HEK293 (cell line): ENCODE measurements around the gene ST6GAL1.

Source experiments
- CTCF ChIA-PET: fragments of 350-600 bp; formaldehyde crosslinking; extraction: SDS; loops from one replicate; lab custom pipeline; 2021; ENCODE audit warnings: antibody characterized with exemption; lab: Yijun Ruan, JAX
- POLR2A ChIA-PET: fragments of 300-600 bp; formaldehyde crosslinking; extraction: SDS; loops from one replicate; lab custom pipeline; 2020; ENCODE audit warnings: antibody characterized with exemption, inconsistent platforms; lab: Yijun Ruan, JAX
- H3K27ac ChIP-seq: fragments of 200-500 bp; sonication (Bioruptor generic); 2 replicates; pipeline ENCODE4 v1.5.1; 2014; ENCODE audit warnings: low read depth, low read length, control low read depth, inconsistent platforms; ENCODE audit errors: extremely low read depth
- H3K36me3 ChIP-seq, 2 experiments: fragments of 200-500 bp in 1 of 2; sonication (Bioruptor generic) in 1 of 2; 1 replicate in 1 of 2; 2 replicates in 1 of 2; pipeline ENCODE4 v1.5.1; 2014 to 2017; ENCODE audit warnings: inconsistent platforms in 2 of 2, low read length in 2 of 2; ENCODE audit not compliant: control insufficient read depth in 2 of 2, insufficient read depth in 1 of 2
- H3K4me1 ChIP-seq: fragments of 200-500 bp; sonication (Bioruptor generic); 2 replicates; pipeline ENCODE4 v1.5.1; 2014; ENCODE audit warnings: mild to moderate bottlenecking, low read length, inconsistent platforms; ENCODE audit not compliant: control insufficient read depth, insufficient read depth
- H3K4me3 ChIP-seq: 2 replicates; pipeline ENCODE4 v1.5.1; 2011; ENCODE audit warnings: low read depth, mild to moderate bottlenecking, control low read depth, low read length, moderate library complexity
- H3K9me3 ChIP-seq: fragments of 200-500 bp; sonication (Bioruptor generic); 2 replicates; pipeline ENCODE4 v1.5.1; 2014; ENCODE audit warnings: low read depth, low read length, inconsistent platforms; ENCODE audit not compliant: control insufficient read depth, insufficient read depth
- BCL11A ChIP-seq: fragments of 450-650 bp; formaldehyde crosslinking; IDR thresholded peaks from 2 replicates; pipeline ENCODE4 v1.5.1; 2016; ENCODE audit warnings: low read depth, missing biosample characterization, missing genetic modification characterization
- TCF7L2 ChIP-seq: IDR thresholded peaks from 2 replicates; pipeline ENCODE4 v1.6.1; 2011; ENCODE audit warnings: low read depth, mild to moderate bottlenecking, inconsistent platforms, low read length, moderate library complexity, borderline replicate concordance
- TSHZ1 ChIP-seq: fragments of 450-650 bp; formaldehyde crosslinking; IDR thresholded peaks from 2 replicates; pipeline ENCODE4 v1.5.1; 2016; ENCODE audit warnings: missing biosample characterization, missing genetic modification characterization, borderline replicate concordance
- YY1 ChIP-seq: fragments of 450-650 bp; formaldehyde crosslinking; IDR thresholded peaks from 2 replicates; pipeline ENCODE4 v1.5.1; 2018; ENCODE audit warnings: missing biosample characterization, missing genetic modification characterization
- ZFP3 ChIP-seq: fragments of 450-650 bp; formaldehyde crosslinking; IDR thresholded peaks from 2 replicates; pipeline ENCODE4 v1.5.1; 2016; ENCODE audit warnings: low read depth, missing biosample characterization, missing genetic modification characterization
- ZFP37 ChIP-seq: fragments of 450-650 bp; formaldehyde crosslinking; IDR thresholded peaks from 2 replicates; pipeline ENCODE4 v1.5.1; 2016; ENCODE audit warnings: missing biosample characterization, missing genetic modification characterization
- ZNF146 ChIP-seq: fragments of 450-650 bp; formaldehyde crosslinking; IDR thresholded peaks from 2 replicates; pipeline ENCODE4 v1.5.1; 2016; ENCODE audit warnings: missing biosample characterization, missing genetic modification characterization
- ZNF24 ChIP-seq: fragments of 450-650 bp; formaldehyde crosslinking; IDR thresholded peaks from 2 replicates; pipeline ENCODE4 v1.5.1; 2016; ENCODE audit warnings: missing biosample characterization, missing genetic modification characterization
- ZNF302 ChIP-seq: fragments of 450-650 bp; formaldehyde crosslinking; IDR thresholded peaks from 2 replicates; pipeline ENCODE4 v1.5.1; 2016; ENCODE audit warnings: missing biosample characterization, missing genetic modification characterization, low read depth
- ZNF311 ChIP-seq: fragments of 450-650 bp; formaldehyde crosslinking; IDR thresholded peaks from 2 replicates; pipeline ENCODE4 v1.5.1; 2017; ENCODE audit warnings: missing biosample characterization, missing genetic modification characterization, borderline replicate concordance
- ZNF341 ChIP-seq: fragments of 450-650 bp; formaldehyde crosslinking; IDR thresholded peaks from 2 replicates; pipeline ENCODE4; 2016; ENCODE audit warnings: low read depth, missing biosample characterization, missing genetic modification characterization
- ZNF37A ChIP-seq: fragments of 450-650 bp; IDR thresholded peaks from 2 replicates; pipeline ENCODE4 v1.5.1; 2018; ENCODE audit warnings: missing biosample characterization, missing genetic modification characterization
- ZNF513 ChIP-seq: fragments of 450-650 bp; IDR thresholded peaks from 2 replicates; pipeline ENCODE4 v1.5.1; 2018; ENCODE audit warnings: missing biosample characterization, missing genetic modification characterization
- ZNF544 ChIP-seq: fragments of 450-650 bp; formaldehyde crosslinking; IDR thresholded peaks from 2 replicates; pipeline ENCODE4 v1.5.0; 2017; ENCODE audit warnings: missing biosample characterization, missing genetic modification characterization
- ZNF555 ChIP-seq: fragments of 450-650 bp; formaldehyde crosslinking; conservative IDR thresholded peaks from 2 replicates; pipeline ENCODE4 v1.5.1; 2017; ENCODE audit warnings: missing biosample characterization, mild to moderate bottlenecking, missing genetic modification characterization, inconsistent platforms
- ZNF560 ChIP-seq: fragments of 450-650 bp; formaldehyde crosslinking; IDR thresholded peaks from 2 replicates; pipeline ENCODE4 v1.5.1; 2017; ENCODE audit warnings: missing biosample characterization, missing genetic modification characterization, borderline replicate concordance
- ZNF571 ChIP-seq: fragments of 450-650 bp; formaldehyde crosslinking; IDR thresholded peaks from 2 replicates; pipeline ENCODE4 v1.5.0; 2017; ENCODE audit warnings: missing biosample characterization, missing genetic modification characterization
- ZNF704 ChIP-seq: fragments of 450-650 bp; formaldehyde crosslinking; IDR thresholded peaks from 2 replicates; pipeline ENCODE4 v1.5.1; 2016; ENCODE audit warnings: missing biosample characterization, missing genetic modification characterization
- ZNF785 ChIP-seq: fragments of 450-650 bp; formaldehyde crosslinking; IDR thresholded peaks from 2 replicates; pipeline ENCODE4 v1.5.1; 2016; ENCODE audit warnings: missing biosample characterization, missing genetic modification characterization
- ZNF792 ChIP-seq: fragments of 450-650 bp; formaldehyde crosslinking; IDR thresholded peaks from 2 replicates; pipeline ENCODE4 v1.5.1; 2016; ENCODE audit warnings: missing biosample characterization, missing genetic modification characterization
- ZSCAN5A ChIP-seq: fragments of 450-650 bp; formaldehyde crosslinking; IDR thresholded peaks from 2 replicates; pipeline ENCODE4 v1.5.1; 2016; ENCODE audit warnings: missing biosample characterization, missing genetic modification characterization
- ZXDB ChIP-seq: fragments of 450-650 bp; formaldehyde crosslinking; IDR thresholded peaks from 2 replicates; pipeline ENCODE4 v1.5.1; 2016; ENCODE audit warnings: missing biosample characterization, missing genetic modification characterization
- TF ChIP-seq, protein P1 (sequence below): IDR thresholded peaks from 2 replicates; pipeline ENCODE4 v1.6.1; 2011; ENCODE audit warnings: mild to moderate bottlenecking, low read depth, low read length, borderline replicate concordance

ST6GAL1 gene

DNA sequence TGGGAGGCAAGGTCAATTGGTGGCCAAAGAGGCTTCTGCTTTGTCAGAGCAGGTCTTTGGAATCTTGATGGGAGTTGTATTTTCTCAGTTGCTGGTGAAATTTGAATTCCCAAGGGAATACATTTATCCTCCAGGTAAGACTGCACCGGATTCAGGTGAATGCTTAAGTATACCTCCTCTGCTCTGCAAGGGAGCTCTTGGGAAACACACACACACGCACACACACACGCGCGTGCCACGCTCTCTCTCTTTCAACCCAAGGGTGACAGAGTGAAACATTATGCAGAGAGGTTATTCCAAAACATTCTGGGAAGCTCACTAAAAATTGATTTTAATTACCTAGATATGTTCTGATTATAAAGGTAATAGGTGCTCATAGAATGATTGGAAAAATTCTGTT, 33.7 kb downstream of the ST6GAL1 start:
- CTCF ChIA-PET = interaction anchor here (0.7 kb wide), 1 partner anchor 30 kb away, joined by 3 read pairs; no protein-coding TSS in a partner anchor
- TF ChIP-seq BCL11A (tag by site-specific recombination) = no peak
- no peak for TF ChIP-seq ZNF341
- no peak for TF ChIP-seq ZNF146 (tag by site-specific recombination)
- TF ChIP-seq TSHZ1 (tag by site-specific recombination) = no peak
- TF ChIP-seq ZNF37A (tag by site-specific recombination) = no peak
- TF ChIP-seq, protein P1, sequence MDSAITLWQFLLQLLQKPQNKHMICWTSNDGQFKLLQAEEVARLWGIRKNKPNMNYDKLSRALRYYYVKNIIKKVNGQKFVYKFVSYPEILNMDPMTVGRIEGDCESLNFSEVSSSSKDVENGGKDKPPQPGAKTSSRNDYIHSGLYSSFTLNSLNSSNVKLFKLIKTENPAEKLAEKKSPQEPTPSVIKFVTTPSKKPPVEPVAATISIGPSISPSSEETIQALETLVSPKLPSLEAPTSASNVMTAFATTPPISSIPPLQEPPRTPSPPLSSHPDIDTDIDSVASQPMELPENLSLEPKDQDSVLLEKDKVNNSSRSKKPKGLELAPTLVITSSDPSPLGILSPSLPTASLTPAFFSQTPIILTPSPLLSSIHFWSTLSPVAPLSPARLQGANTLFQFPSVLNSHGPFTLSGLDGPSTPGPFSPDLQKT = no peak
- no peak for TF ChIP-seq ZXDB (tag by site-specific recombination)
- no peak for TF ChIP-seq YY1 (tag by site-specific recombination)
- no peak for TF ChIP-seq ZSCAN5A (tag by site-specific recombination)
- no peak for TF ChIP-seq ZNF555 (tag by site-specific recombination)
- no peak for TF ChIP-seq ZNF704 (tag by site-specific recombination)
- no peak for TF ChIP-seq ZFP37 (tag by site-specific recombination)
- no peak for TF ChIP-seq ZNF785
- TF ChIP-seq ZFP3 = no peak
- TF ChIP-seq ZNF560 = no peak
- TF ChIP-seq ZNF792 (tag by site-specific recombination) = no peak
- Histone ChIP-seq H3K36me3 (peaks cover 0 to 5% of the 10 kb centered on the region in 2 experiments; a peak in 1 of 3 replicates), H3K4me1 (no peaks in the 10 kb centered on the region), H3K9me3 (no peaks in the 10 kb centered on the region), H3K27ac (no peak overlapping the region), H3K4me3 (no peak overlapping the region)
- POLR2A ChIA-PET = no interaction called here

GRCh38 chr3:186964616-186965015, 34.3 kb downstream of the ST6GAL1 start:
- Histone ChIP-seq H3K4me3 (no peak overlapping the region), H3K27ac (no peak overlapping the region), H3K4me1 (no peaks in the 10 kb centered on the region), H3K9me3 (no peaks in the 10 kb centered on the region), H3K36me3 (peaks cover 0 to 5% of the 10 kb centered on the region in 2 experiments; a peak in 1 of 3 replicates)
- ChIA-PET CTCF (interaction anchor here (0.5 kb wide), 1 partner anchor 201 kb away, joined by 3 read pairs; no protein-coding TSS in a partner anchor), POLR2A (no interaction called here)
- TF ChIP-seq ZNF341 (no peak), ZNF24 (tag by site-specific recombination) (no peak), TSHZ1 (tag by site-specific recombination) (no peak), ZNF513 (tag by site-specific recombination) (no peak), ZFP3 (no peak), ZNF571 (no peak), ZNF311 (tag by site-specific recombination) (no peak), ZXDB (tag by site-specific recombination) (no peak), ZNF302 (tag by site-specific recombination) (no peak), ZNF544 (tag by site-specific recombination) (no peak), TCF7L2 (no peak)
